ENCODE data around the gene DNAH9. TPM values are rescaled to one million over a fixed set of nuclear protein-coding genes. Genes with fewer than 3 reads are reported as not detected.

DNAH9 gene
- total RNA-seq, 3 donors from 2014 or later (not counting 1 experiment from before 2014, with no cell fraction given), result not detected

DNA sequence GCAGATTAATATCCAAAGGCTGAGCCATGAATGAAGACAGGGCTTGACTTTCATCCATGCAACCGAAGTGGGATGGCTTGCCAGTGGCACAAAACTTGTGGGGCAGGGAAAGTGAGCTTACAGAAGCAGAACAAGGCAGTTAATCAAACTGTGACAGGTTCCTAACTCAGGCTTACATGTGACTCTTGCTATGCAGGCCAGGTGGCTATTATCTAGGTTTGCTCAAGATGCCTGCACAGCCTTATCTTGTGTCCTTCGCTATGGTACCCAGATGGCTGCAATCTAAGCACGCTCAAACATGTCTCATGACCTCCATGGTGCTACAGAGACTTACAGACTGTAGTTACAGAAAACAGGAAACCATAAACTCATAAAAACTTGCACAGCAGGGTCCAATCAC, 8.6 kb upstream of the DNAH9 start:
- Histone ChIP-seq H3K27ac (ENCODE audit: low read length) (no peak overlapping the region), H3K27me3 (ENCODE audit: control insufficient read depth, insufficient read depth, low read length) (no peaks in the 10 kb centered on the region), H3K4me3 (ENCODE audit: low read length) (no peak overlapping the region), H3K9me3 (ENCODE audit: control insufficient read depth, insufficient read depth, low read length) (no peaks in the 10 kb centered on the region), H3K36me3 (ENCODE audit: control insufficient read depth, insufficient read depth, low read length) (no peaks in the 10 kb centered on the region), H3K4me1 (ENCODE audit: control insufficient read depth, insufficient read depth, low read length) (no peaks in the 10 kb centered on the region)
- no peak for ATAC-seq
- Mint-ChIP-seq H3K4me1 (no peaks in the 10 kb centered on the region), H3K27me3 (ENCODE audit: low read depth in 2 of 2) (no peaks in the 10 kb centered on the region), H3K27ac (no peak overlapping the region), H3K4me3 (no peak overlapping the region), H3K9me3 (peaks cover 4 to 15% of the 10 kb centered on the region in 2 donors), H3K36me3 (no peaks in the 10 kb centered on the region)
- TF ChIP-seq, protein P1, sequence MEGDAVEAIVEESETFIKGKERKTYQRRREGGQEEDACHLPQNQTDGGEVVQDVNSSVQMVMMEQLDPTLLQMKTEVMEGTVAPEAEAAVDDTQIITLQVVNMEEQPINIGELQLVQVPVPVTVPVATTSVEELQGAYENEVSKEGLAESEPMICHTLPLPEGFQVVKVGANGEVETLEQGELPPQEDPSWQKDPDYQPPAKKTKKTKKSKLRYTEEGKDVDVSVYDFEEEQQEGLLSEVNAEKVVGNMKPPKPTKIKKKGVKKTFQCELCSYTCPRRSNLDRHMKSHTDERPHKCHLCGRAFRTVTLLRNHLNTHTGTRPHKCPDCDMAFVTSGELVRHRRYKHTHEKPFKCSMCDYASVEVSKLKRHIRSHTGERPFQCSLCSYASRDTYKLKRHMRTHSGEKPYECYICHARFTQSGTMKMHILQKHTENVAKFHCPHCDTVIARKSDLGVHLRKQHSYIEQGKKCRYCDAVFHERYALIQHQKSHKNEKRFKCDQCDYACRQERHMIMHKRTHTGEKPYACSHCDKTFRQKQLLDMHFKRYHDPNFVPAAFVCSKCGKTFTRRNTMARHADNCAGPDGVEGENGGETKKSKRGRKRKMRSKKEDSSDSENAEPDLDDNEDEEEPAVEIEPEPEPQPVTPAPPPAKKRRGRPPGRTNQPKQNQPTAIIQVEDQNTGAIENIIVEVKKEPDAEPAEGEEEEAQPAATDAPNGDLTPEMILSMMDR (IDR thresholded peaks at IDR 0.05), result no peak
- WGBS (ENCODE audit: insufficient coverage), result 57% methylated on average over 3 of the region's 3 CpGs
- intact Hi-C loops (cut with micrococcal nuclease), result loop anchor here (10.0 kb wide), 1 partner anchor 45 kb away; no protein-coding TSS in a partner anchor
- no peak for DNase-seq

DNA sequence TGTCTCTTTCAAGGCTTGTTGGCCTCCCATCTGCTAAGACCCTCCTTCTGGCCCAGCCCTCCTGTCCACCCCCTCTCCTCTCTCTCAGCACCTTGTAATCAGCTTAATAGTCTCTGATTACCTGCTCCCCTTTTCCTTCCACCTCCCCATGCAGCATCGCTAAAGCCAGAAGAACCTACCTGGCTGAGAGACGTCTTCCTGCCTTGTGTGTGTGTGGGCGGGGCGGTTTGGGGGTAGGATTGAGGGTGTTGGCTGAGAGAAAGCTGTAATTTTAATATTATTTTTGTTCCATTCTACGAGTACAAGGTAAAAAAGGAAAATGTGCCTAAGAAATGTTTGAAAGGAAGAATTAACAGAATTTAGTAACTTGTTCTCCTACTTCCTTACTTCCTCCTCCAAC, 3.4 kb downstream of the DNAH9 start:
- H3K27ac Mint-ChIP-seq, result no peak overlapping the region
- H3K27me3 Mint-ChIP-seq (ENCODE audit: low read depth in 2 of 2), result peaks cover 14 to 16% of the 10 kb centered on the region in 2 donors
- H3K9me3 Mint-ChIP-seq, result peaks cover 0 to 4% of the 10 kb centered on the region in 2 donors
- H3K36me3 Mint-ChIP-seq, result no peaks in the 10 kb centered on the region
- TF ChIP-seq, protein P1 (IDR thresholded peaks at IDR 0.05), result no peak
- peaks cover 7% of the 10 kb centered on the region for H3K27me3 ChIP-seq (ENCODE audit: control insufficient read depth, insufficient read depth, low read length)
- H3K4me1 Mint-ChIP-seq, result peaks cover 0 to 4% of the 10 kb centered on the region in 2 donors
- no peak overlapping the region for H3K27ac ChIP-seq (ENCODE audit: low read length)
- H3K9me3 ChIP-seq (ENCODE audit: control insufficient read depth, insufficient read depth, low read length), result no peaks in the 10 kb centered on the region
- intact Hi-C loops (cut with micrococcal nuclease), result no loop called here
- WGBS (ENCODE audit: insufficient coverage), result no CpG with 5 or more reads among the region's 5 CpGs
- H3K4me3 ChIP-seq (ENCODE audit: low read length), result no peak overlapping the region
- H3K4me1 ChIP-seq (ENCODE audit: control insufficient read depth, insufficient read depth, low read length), result no peaks in the 10 kb centered on the region
- H3K4me3 Mint-ChIP-seq, result no peak overlapping the region
- H3K36me3 ChIP-seq (ENCODE audit: control insufficient read depth, insufficient read depth, low read length), result no peaks in the 10 kb centered on the region
- ATAC-seq, result no peak
- no peak for DNase-seq

DNA sequence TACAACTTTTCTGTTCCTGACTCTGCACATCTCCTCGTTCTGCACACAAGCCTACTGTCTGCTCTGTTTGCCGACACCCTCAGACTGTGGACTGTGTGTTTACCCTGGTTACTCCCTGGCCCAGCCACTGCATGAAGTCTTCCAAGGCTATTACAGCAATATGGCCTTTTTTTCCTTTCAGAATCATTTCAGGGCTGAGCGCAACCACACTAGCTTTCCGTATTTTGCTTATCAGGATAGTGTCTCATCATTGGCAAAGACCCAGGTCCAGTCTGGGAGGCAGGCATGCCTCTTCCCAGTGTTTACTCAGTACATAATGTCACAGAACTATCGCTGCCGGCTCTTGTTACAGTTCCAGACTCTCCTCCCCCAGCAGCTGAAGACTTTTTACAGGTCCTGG, 10.1 kb downstream of the DNAH9 start:
- Mint-ChIP-seq H3K9me3 (peaks cover 0 to 2% of the 10 kb centered on the region in 2 donors), H3K27ac (no peak overlapping the region), H3K27me3 (ENCODE audit: low read depth in 2 of 2) (no peaks in the 10 kb centered on the region), H3K4me3 (no peak overlapping the region), H3K36me3 (no peaks in the 10 kb centered on the region), H3K4me1 (no peaks in the 10 kb centered on the region)
- Histone ChIP-seq H3K4me3 (ENCODE audit: low read length) (no peak overlapping the region), H3K27ac (ENCODE audit: low read length) (no peak overlapping the region), H3K36me3 (ENCODE audit: control insufficient read depth, insufficient read depth, low read length) (no peaks in the 10 kb centered on the region), H3K4me1 (ENCODE audit: control insufficient read depth, insufficient read depth, low read length) (no peaks in the 10 kb centered on the region), H3K9me3 (ENCODE audit: control insufficient read depth, insufficient read depth, low read length) (no peaks in the 10 kb centered on the region), H3K27me3 (ENCODE audit: control insufficient read depth, insufficient read depth, low read length) (no peaks in the 10 kb centered on the region)
- 73% methylated on average over 6 of the region's 6 CpGs for WGBS (ENCODE audit: insufficient coverage)
- no peak for ATAC-seq
- TF ChIP-seq, protein P1 (IDR thresholded peaks at IDR 0.05), result no peak
- DNase-seq, result no peak
- intact Hi-C loops (cut with micrococcal nuclease), result no loop called here

DNA sequence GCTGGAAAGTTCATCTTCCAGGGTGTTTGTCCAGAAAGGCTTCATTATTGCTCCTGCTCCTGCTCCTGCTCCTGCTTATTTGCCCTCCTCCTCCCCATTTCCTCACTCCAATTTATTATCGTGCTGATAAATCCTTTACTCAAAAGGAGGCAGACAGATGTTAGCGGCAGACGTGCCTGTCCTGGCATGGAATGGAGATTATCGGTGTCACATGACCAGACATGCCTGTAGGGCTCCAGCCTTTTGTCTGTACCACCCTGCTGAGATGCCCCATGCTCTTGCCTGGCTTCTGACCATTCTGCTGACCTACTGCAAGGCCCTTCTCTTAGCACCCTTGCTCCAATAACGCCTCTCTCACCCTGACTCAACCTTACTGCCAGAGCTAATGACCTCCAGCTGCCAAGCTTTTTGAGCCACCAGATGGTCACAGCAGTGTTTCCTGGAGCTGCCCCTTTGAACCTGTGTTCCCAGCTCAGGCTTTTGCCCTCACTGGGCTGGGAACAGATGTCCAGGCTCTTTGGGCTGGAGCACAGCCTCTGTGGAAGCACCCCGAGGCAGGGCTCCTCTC, 12.8 kb downstream of the DNAH9 start:
- 23% methylated on average over 6 of the region's 6 CpGs for WGBS (ENCODE audit: insufficient coverage)
- no peaks in the 10 kb centered on the region for H3K36me3 ChIP-seq (ENCODE audit: control insufficient read depth, insufficient read depth, low read length)
- Mint-ChIP-seq H3K27me3 (ENCODE audit: low read depth in 2 of 2) (no peaks in the 10 kb centered on the region), H3K27ac (no peak overlapping the region), H3K4me3 (no peak overlapping the region), H3K4me1 (no peaks in the 10 kb centered on the region), H3K9me3 (peaks cover 0 to 2% of the 10 kb centered on the region in 2 donors), H3K36me3 (no peaks in the 10 kb centered on the region)
- no peaks in the 10 kb centered on the region for H3K4me1 ChIP-seq (ENCODE audit: control insufficient read depth, insufficient read depth, low read length)
- no peak overlapping the region for H3K4me3 ChIP-seq (ENCODE audit: low read length)
- no peaks in the 10 kb centered on the region for H3K9me3 ChIP-seq (ENCODE audit: control insufficient read depth, insufficient read depth, low read length)
- ATAC-seq, result no peak
- intact Hi-C loops (cut with micrococcal nuclease), result no loop called here
- no peak for DNase-seq
- H3K27ac ChIP-seq (ENCODE audit: low read length), result no peak overlapping the region
- no peaks in the 10 kb centered on the region for H3K27me3 ChIP-seq (ENCODE audit: control insufficient read depth, insufficient read depth, low read length)
- TF ChIP-seq, protein P1 (IDR thresholded peaks at IDR 0.05), result no peak

Data from natural killer cell (primary cell).